ENCODE results near the gene DYNLT5. TPM values are rescaled to one million over a fixed set of nuclear protein-coding genes. Genes with fewer than 3 reads are reported as not detected.

DYNLT5 gene
- total RNA-seq, 1 experiment from 2014 or later, result 0.83 TPM

DNA sequence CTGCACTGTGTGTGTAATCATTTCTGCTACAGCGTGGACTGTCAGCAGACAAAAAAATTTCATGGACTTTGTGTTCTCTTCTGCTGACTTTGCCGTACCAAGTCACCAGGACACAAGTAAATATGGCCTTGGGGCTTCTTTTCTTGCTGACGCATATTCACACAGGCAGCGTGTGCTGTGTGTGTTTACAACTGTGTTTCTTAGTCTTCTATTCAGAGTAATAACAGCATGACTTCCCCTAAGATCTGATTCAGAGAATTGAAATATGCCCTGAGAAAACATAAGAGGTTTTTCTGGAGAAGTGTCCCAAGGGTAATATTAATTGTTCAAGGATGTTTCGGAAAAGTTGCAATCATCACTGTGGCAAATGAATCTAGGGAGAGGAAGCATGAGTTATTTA lies 47.1 kb upstream of the DYNLT5 start:
- Histone ChIP-seq H2BK5ac (ENCODE audit: insufficient read length, low read length) (no peak overlapping the region), H3K18ac (ENCODE audit: insufficient read length, low read depth, low read length) (no peak overlapping the region), H4K8ac (replicated peaks; ENCODE audit: insufficient read length, low read depth, low read length) (no peak overlapping the region), H4K91ac (ENCODE audit: insufficient read length, low read depth, low read length) (no peak overlapping the region), H3K4me2 (ENCODE audit: insufficient read depth, insufficient read length, low read length) (no peak overlapping the region), H2BK15ac (ENCODE audit: low read depth, low read length) (no peak overlapping the region), H4K20me1 (ENCODE audit: control insufficient read depth, insufficient read depth, insufficient read length) (no peaks in the 10 kb centered on the region), H3K4ac (ENCODE audit: low read depth, low read length) (no peak overlapping the region), H4K5ac (ENCODE audit: insufficient read length, low read depth, low read length) (no peak overlapping the region), H2AK5ac (ENCODE audit: insufficient read length, low read length) (no peak overlapping the region), H3K23ac (ENCODE audit: insufficient read length, low read depth, low read length) (no peak overlapping the region), H3K9me3 (ENCODE audit: control insufficient read depth, low read depth, low read length) (no peaks in the 10 kb centered on the region), H3K23me2 (ENCODE audit: insufficient read length, low read depth, low read length, poor library complexity, severe bottlenecking) (no peaks in the 10 kb centered on the region), H3K79me1 (ENCODE audit: insufficient read depth, low read depth, low read length, poor library complexity, severe bottlenecking) (no peaks in the 10 kb centered on the region), H3K27me3 (ENCODE audit: insufficient read depth, low read length) (no peaks in the 10 kb centered on the region), H3K56ac (ENCODE audit: insufficient read length, low read depth, low read length) (no peak overlapping the region), H3K9ac (ENCODE audit: extremely low read depth, insufficient read length, low read length) (no peak overlapping the region), H3K14ac (ENCODE audit: insufficient read depth, low read length) (no peak overlapping the region), H3K79me2 (ENCODE audit: insufficient read depth, low read length) (no peaks in the 10 kb centered on the region), H3T11ph (ENCODE audit: low read length) (no peak overlapping the region), H2BK120ac (ENCODE audit: low read depth, low read length, poor library complexity, severe bottlenecking) (no peak overlapping the region), H3K27ac (ENCODE audit: insufficient read length, low read depth, low read length) (no peak overlapping the region), H2BK20ac (ENCODE audit: low read depth, low read length, poor library complexity, severe bottlenecking) (no peak overlapping the region), H2AFZ (ENCODE audit: low read length) (no peak overlapping the region), H3K4me1 (ENCODE audit: insufficient read depth, low read length) (no peaks in the 10 kb centered on the region), H2BK12ac (ENCODE audit: insufficient read length, low read depth, low read length) (no peak overlapping the region)
- no peak for DNase-seq
- H3K4me3 Mint-ChIP-seq, result no peak overlapping the region
- H3K4me1 Mint-ChIP-seq, result peaks cover 0 to 3% of the 10 kb centered on the region in 2 experiments; a peak in 1 of 4 replicates
- no peak overlapping the region for H3K27ac Mint-ChIP-seq
- no peaks in the 10 kb centered on the region for H3K36me3 Mint-ChIP-seq (ENCODE audit: insufficient read depth in 1 of 3, low read depth in 3 of 3)
- no peaks in the 10 kb centered on the region for H3K9me3 Mint-ChIP-seq
- WGBS (ENCODE audit: extremely low coverage, insufficient read length, low lambda C conversion rate), result no CpG with 5 or more reads among the region's 5 CpGs
- TF ChIP-seq, protein P1, sequence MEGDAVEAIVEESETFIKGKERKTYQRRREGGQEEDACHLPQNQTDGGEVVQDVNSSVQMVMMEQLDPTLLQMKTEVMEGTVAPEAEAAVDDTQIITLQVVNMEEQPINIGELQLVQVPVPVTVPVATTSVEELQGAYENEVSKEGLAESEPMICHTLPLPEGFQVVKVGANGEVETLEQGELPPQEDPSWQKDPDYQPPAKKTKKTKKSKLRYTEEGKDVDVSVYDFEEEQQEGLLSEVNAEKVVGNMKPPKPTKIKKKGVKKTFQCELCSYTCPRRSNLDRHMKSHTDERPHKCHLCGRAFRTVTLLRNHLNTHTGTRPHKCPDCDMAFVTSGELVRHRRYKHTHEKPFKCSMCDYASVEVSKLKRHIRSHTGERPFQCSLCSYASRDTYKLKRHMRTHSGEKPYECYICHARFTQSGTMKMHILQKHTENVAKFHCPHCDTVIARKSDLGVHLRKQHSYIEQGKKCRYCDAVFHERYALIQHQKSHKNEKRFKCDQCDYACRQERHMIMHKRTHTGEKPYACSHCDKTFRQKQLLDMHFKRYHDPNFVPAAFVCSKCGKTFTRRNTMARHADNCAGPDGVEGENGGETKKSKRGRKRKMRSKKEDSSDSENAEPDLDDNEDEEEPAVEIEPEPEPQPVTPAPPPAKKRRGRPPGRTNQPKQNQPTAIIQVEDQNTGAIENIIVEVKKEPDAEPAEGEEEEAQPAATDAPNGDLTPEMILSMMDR (conservative IDR thresholded peaks at IDR 0.05), result no peak
- no peaks in the 10 kb centered on the region for H3K27me3 Mint-ChIP-seq (ENCODE audit: low read depth)
